GM18861 (cell line): Measurements from ENCODE around the gene VCAM1.

Experiments
- ATAC-seq: cut with Tn5 transposase; IDR thresholded peaks from one replicate; pipeline ENCODE4 v1.9.1; 2021; ENCODE audit not compliant: unreplicated experiment

The VCAM1 gene

GRCh38 chr1:100722221-100722620 is 2.7 kb downstream of the VCAM1 start:
- ATAC-seq: no peak

- no peak for ATAC-seq
Measured at GRCh38 chr1:100724281-100724680, 4.7 kb downstream of the VCAM1 start.

GRCh38 chr1:100730130-100730529 is 10.6 kb downstream of the VCAM1 start:
- no peak for ATAC-seq

- no peak for ATAC-seq
Measured at GRCh38 chr1:100731309-100731708, 11.8 kb downstream of the VCAM1 start.

- no peak for ATAC-seq
Measured at GRCh38 chr1:100731758-100732157, 12.2 kb downstream of the VCAM1 start.

- no peak for ATAC-seq
Measured at GRCh38 chr1:100734676-100735075, 15.1 kb downstream of the VCAM1 start.

- no peak for ATAC-seq
Measured at GRCh38 chr1:100735244-100735643, 15.7 kb downstream of the VCAM1 start.

GRCh38 chr1:100736324-100736723 is 16.8 kb downstream of the VCAM1 start:
- ATAC-seq: no peak

- ATAC-seq: no peak
Measured at GRCh38 chr1:100736746-100737145, 17.2 kb downstream of the VCAM1 start.

- no peak for ATAC-seq
Measured at GRCh38 chr1:100746542-100746932, 27.0 kb downstream of the VCAM1 start.

GRCh38 chr1:100747771-100748170 is 28.2 kb downstream of the VCAM1 start:
- ATAC-seq: no peak

GRCh38 chr1:100750005-100750885 is 30.7 kb downstream of the VCAM1 start:
- no peak for ATAC-seq

- no peak for ATAC-seq
Measured at GRCh38 chr1:100752791-100753190, 33.2 kb downstream of the VCAM1 start.

GRCh38 chr1:100757946-100758345 is 38.4 kb downstream of the VCAM1 start:
- no peak for ATAC-seq

- ATAC-seq: no peak
Measured at GRCh38 chr1:100759188-100759587, 39.6 kb downstream of the VCAM1 start.

GRCh38 chr1:100760511-100760910 is 41.0 kb downstream of the VCAM1 start:
- ATAC-seq: no peak

- ATAC-seq: no peak
Measured at GRCh38 chr1:100762461-100762860, 42.9 kb downstream of the VCAM1 start.

- no peak for ATAC-seq
Measured at GRCh38 chr1:100767176-100767890, 47.8 kb downstream of the VCAM1 start.

GRCh38 chr1:100769323-100769722 is 49.8 kb downstream of the VCAM1 start:
- ATAC-seq: no peak

- ATAC-seq: no peak
Measured at GRCh38 chr1:100769906-100770646, 50.5 kb downstream of the VCAM1 start.

- no peak for ATAC-seq
Measured at GRCh38 chr1:100773444-100773843, 53.9 kb downstream of the VCAM1 start.

GRCh38 chr1:100774370-100774769 is 54.8 kb downstream of the VCAM1 start:
- no peak for ATAC-seq
